GM18526 (cell line): ENCODE results near the gene RNF111.

Experiments used
- POLR2A ChIP-seq: IDR thresholded peaks from 3 replicates; pipeline ENCODE4 v1.6.1; 2011; ENCODE audit not compliant: insufficient read length; ENCODE audit errors: extremely low read depth

Gene RNF111

DNA sequence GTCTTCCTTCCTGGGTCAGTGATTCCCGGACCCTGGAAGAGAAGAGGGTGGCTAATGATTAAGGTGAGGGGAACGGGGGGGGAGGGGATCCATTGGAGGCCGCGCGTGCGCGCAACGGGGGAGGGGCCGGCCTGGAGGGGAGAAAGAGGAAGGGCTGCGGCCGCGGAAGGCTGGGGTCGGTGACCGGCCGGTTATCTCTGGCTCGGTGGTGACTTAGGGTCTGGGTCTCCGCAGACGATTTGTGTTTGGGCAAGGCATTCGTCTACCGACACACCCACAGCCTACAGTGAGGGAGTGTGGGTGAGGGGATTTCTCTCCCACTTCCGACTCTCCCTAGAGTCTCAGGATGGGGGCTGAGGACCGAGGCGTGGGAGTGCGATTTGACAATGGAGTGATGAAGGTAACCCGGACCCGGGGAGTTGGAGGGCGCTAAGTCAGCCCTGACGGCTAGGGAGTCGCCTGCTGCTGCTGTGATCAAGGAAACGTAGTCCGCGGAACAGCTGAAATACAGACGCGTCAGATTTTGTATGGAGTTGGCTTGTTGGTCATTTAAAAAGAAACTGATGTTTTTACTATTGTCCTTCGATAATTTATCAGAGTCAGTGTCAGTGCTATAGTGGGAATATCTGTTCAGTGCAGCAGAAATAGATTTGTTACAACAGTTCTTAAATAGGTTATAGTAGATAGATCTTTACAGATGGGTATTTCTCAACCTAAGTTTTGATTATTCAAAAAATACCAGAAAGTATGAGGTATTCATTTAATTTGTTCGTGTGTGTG is 733 bp downstream of the RNF111 start:
- peak; percentile 24 for TF ChIP-seq POLR2A

DNA sequence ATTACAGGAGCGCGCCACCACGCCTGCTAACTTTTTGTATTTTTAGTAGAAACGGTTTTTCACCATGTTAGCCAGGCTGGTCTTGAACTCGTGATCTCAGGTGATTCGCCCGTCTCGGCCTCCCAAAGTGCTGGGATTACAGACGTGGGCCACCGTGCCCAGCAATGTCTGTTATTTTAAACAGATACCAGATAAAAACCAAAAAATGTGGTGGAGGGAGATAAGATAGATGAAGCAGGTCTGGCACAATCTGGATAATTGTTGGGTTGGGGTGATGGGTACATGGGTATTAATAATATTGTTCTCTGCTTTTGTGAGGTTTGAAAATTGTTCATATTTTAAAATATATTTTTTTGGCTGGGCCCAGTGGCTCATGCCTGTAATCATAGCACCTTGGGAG is 4.7 kb downstream of the RNF111 start:
- no peak for TF ChIP-seq POLR2A

DNA sequence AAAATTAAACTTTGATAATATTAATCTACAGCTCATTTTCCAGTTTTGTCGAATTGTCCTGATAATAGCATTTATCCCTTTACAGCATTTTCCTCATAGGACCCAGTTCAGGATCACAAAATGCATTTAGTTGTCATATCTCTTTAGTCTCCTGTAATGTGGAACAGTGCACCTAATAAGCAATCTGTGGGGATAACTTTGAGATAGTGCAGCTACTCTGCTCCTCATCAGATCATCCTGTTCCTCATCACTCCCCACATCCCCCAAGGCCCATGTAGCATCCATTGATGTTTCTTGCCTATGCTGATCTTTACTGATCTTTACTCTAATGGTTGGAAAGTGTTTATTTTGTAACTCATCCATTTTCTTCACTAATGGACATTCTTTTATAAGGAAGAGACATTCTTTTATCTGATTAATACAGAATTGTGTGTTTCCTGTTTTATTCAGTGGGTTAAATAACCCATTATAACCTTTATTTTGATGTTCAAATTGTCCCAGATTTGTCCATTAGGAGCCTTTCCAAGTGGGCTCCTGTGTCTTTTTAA is 7.5 kb downstream of the RNF111 start:
- TF ChIP-seq POLR2A: no peak

DNA sequence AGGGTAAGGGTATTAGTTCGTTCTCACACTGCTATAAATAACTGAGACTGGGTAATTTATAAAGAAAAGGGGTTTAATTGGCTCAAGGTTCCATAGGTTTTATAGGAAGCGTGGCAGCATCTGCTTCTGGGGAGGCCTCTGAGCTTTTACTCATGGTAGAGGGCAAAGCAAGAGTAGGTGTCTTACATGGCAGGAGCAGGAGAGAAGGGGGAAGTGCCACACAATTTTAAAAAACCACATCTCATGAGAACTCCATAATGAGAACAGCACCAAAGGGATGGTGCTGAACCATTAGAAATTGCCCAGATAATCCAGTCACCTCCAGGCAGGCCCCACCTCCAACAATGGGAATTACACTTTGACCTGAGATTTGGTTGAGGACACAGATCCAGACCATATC is 12.2 kb downstream of the RNF111 start:
- TF ChIP-seq POLR2A: no peak

DNA sequence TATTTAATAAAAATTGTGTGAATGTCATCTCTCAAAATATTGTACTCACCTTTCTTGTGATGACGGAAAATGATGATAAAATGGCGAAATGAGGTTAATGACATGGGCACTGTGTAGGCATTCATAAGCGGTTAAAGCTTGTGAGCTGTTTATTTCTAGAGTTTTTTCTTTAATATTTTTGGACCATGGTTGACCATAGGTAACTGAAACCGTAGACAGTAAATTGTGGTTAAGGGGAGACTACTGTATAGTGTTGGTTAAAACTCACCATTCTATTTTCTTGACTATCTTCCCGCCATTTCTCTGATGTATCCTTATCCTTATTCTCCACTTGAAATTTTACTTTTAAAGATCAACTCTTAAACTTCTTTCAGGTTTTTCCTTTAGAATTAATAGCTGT is 14.5 kb downstream of the RNF111 start:
- no peak for TF ChIP-seq POLR2A

DNA sequence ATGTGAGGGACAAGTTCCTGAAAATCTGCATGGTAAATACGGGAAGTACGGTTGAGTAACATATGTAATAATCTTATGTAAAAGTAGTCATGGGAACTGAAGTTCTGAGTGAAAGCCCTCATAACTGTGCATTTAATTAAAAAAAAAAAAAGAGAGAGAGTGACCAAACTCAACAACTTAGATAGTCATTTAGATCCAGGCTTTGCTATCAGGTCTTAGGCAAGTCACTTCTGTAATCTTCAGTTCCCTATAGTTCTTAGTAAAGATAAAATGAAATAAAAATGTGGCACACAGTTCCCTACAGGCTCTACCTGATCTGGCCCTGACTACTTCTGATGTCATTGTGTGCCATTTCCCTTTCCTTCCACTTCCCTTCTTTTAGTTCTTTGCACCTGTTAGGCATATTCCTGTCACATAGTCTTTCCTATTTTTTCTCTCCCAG is 15.0 kb downstream of the RNF111 start:
- no peak for TF ChIP-seq POLR2A

DNA sequence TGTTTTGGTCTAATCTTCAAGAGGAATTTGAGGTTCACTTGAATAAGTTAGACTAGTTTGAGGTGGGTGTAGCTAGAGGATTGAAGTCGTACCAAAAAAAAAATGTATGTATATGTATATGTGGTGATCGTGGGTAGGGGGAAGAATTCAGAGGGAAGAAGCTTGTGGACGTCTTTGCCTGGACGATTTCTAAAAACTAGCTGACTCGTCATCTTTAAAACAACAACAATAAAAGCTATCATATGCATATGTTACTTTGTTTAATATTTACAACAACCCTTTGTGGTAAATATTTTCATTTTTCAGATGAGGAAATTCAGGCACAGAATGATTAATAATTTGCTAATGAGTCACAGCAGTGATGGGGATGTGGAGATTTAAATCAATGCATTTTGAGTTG is 18.1 kb downstream of the RNF111 start:
- no peak for TF ChIP-seq POLR2A

DNA sequence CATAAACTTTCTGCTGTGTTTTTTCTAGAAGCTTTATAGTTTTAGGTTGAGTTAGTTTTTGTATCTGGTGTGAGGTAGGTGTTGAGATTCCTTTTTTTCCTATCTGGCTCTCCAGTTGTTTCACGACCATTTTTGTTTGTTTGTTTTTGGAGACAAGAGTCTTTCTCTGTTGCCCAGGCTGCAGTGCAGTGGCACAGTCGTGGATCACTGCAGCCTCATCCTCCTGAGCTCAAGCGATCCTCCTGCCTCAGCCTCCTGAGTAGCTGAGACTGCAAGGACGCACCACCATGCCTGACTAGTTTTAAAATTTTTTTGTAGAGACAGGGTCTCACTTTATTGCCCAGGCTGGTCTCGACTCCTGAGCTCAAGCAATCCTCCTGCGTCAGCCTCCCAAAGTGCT is 20.6 kb downstream of the RNF111 start:
- TF ChIP-seq POLR2A: no peak

DNA sequence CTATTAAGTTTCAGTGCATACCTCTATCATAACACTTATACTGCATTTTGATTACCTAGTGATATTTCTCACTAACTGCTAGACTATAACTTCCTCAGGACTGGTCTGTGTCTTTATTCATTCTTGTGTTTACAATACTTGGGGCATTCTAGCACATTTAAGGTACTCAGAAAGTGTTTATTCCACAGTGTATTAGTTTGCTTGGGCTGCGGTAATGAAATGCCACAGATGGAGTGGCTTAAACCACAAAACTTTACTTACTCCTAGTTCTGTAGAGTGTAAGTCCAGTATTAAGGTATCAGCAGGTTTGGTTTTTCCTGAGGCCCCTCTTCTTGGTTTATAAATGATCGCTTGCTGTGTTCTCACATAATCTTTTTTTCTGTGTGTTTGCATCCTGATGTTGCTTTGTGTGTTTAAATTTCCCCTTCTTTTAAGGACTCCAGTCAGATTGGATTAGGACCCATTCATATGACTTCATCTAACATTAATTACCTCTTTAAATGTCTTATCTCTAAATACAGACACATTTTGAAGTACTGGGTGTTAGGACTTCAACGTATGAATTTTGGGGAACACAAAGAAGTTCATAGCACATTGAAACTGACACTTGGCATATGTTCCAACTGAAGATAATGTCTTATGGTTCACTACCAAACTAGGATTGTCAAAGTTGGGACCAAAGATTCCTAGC is 23.9 kb downstream of the RNF111 start:
- no peak for TF ChIP-seq POLR2A

DNA sequence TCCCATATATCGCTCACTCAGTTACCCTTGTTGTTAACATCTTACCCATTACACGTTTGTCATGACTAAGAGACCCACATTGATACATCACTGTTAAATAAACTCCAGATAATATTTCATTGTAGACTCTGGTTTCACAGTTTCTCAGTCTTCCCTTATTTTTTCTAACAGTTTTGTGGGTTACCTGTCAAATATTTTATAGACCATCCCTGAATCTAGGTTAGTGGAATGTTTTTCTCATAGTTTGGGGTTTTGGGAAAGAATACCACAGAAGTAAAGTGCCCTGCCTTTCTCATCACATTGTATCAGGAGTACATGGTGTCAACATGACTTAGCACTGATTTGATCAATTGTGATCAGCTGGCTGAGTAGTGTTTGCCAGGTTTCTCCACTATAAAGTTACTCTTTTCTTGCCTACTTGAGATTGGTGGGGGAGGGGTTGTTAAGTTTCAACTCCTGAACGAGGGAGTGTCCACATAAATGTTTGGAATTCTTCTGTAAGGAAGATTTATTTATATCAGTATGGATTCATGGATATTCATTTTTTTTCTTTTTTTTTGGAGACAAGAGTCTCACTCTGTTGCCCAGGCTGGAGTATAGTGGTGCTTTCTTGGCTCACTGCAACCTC is 25.9 kb downstream of the RNF111 start:
- no peak for TF ChIP-seq POLR2A

DNA sequence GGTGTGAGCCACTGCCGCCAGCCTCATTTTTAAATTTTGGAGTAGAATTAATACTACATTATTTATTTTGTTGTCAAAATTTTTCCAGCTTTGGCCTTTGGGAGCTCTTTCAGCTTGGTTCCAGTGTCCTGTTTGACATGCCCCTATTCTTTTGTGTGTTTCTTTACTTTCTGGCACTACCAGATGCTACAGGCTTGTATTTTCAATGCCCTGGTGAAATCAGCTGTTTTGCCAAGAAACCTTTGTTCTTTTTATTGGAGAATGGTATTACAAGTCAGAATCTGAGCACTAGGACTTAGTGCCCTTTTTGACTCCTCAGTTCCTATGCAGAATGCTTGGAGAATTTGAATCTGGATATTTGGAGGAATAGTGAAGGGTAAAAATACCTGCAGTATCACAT is 26.6 kb downstream of the RNF111 start:
- no peak for TF ChIP-seq POLR2A

DNA sequence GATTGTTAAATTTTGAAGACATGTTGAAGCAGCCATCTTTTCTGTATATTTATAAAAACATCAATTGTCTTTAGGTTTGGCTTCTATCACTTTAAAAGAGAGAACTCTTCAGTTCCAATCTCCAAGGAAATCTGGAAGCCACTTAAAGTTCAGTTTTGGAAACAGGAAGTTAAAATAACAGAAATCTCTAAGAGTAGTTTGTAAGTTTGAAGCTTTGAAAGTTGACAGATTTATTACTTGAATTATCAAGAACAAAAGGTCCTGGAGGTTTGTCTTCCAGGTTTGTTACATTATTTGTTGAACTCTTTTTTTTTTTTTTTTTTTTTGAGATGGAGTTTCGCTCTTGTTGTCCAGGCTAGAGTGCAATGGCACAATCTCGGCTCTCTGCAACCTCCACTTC is 30.0 kb downstream of the RNF111 start:
- TF ChIP-seq POLR2A: no peak

DNA sequence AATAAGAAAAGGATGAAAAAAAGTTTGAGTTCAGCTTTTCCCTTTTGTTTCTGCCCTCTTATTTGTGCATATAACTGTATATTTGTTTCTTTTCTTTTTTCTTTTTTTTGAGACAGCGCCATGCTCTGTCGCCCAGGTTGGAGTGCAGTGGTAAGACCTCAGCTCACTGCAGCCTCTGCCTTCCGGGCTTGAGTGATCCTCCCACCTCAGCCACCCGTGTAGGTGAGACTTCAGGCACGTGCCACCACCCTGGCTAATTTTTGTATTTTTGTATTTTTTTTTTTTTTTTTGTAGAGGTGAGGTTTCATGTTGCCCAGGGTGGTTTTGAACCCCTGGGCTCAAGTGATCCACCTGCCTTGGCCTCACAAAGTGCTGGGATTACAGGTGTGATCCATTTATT is 31.4 kb downstream of the RNF111 start:
- TF ChIP-seq POLR2A: no peak

DNA sequence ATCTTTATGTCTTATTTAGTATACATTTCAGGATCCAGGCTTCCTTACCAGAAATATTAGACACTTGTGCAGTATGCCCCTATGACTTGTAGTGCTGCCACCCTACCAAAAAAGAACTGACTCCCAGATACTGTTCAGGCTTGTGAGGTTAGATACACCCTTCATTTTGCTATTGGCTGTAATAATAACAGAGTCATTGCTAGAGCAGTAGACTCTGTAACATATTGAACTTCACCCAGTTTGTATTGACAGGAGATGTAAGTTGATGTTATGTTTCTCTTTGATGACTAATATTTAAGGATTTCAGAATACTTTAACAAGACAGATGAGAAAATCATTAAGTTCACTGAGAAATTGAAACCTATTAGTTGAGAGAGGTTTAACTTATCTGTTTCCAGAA is 32.9 kb downstream of the RNF111 start:
- no peak for TF ChIP-seq POLR2A

DNA sequence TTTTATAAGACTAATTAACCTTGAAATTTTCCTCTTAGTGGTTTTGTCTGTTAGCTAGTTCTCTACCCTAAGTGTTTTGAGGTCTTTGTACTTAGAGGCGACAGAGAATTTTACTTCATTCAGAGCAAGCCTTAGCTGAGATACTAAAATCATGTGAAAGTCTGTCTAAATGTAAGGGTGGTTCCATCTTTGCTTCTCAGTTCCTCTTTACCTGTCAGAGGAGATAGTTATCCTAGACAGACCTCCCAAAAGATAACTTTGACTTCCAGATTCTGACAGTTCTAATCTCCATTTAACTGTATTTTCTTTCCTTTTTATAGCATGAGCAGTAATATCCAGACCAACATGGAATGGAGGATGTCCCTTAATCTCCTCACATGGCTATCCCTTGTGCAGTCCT is 34.7 kb downstream of the RNF111 start:
- TF ChIP-seq POLR2A: no peak

DNA sequence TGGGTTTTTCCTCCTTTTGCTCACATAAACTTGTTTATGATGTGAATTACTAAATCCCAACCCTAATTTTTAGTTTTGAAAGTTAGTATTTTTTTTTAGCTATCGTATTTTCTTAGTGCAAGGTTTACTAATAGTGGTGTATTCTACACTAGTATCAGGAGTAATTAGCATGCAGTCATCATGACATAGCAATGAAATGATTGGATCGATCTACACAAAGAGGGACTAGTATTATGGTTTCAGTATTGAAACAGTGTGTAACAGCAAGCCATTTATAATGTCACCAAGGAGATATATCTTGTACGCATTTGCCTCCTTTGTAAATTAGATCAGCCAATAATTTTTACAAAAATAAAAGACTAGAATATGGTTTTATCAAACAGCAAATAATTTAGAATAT is 38.7 kb downstream of the RNF111 start:
- no peak for TF ChIP-seq POLR2A

DNA sequence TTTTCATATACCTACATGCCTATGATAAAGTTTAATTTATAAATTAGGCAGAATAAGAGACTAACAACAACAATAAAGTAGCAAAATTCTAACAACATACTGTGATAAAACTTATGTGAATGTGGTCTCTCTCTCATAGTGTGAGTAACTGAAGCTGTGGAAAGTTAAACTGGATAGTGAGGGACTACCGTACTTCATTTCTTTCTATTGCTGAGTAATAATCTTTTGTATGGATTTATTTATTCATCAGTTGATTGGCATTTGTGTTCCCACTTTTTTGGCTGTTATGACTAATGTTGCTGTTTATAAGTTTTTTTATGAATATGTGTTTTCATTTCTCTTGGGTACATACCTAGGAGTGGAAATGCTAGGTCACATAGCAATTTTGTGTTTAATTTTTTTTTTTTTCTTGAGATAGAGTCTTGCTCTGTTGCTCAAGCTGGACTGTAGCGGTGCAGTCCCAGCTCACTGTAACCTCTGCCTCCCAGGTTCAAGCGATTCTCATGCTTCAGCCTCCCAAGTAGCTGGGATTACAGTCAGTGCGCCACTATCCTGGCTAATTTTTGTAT is 41.0 kb downstream of the RNF111 start:
- TF ChIP-seq POLR2A: no peak
